Retina (tissue), 1 donor: Measurements from ENCODE around the gene CMTM5.

Source experiments
- DNase-seq: peaks from one replicate; pipeline ENCODE4 v3.0.0-alpha.2; 2016

CMTM5 gene

DNA sequence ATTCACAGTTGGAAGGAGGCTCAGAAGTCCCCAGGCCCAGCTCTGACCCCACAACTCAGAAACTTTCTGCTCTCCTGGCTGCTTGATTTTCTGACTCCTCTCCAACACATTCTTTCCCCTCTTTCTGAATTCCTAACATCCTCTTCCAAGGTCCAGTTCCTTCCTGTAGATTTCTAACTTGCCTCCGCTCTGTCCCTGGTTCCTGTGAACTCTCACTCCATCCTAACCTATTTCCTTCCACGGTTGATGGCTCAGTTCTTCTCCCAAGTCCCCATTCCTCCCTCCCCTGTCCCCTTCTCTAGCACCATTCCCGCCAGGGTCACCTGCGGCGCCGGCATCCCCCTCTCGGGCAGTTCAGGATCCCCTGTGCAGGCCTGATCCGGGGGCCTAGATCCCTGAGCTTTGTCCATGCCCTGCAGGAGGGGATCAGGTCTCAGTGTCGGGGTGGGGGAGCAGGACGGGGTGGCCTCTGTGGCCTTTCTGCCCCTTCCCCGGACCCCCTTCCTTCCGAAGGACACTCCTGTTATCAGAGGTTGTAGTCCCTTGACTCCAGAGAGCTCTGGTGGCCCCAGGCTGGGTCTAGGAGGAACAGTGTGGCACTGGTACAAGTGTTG is 18.2 kb upstream of the CMTM5 start:
- no peak for DNase-seq

DNA sequence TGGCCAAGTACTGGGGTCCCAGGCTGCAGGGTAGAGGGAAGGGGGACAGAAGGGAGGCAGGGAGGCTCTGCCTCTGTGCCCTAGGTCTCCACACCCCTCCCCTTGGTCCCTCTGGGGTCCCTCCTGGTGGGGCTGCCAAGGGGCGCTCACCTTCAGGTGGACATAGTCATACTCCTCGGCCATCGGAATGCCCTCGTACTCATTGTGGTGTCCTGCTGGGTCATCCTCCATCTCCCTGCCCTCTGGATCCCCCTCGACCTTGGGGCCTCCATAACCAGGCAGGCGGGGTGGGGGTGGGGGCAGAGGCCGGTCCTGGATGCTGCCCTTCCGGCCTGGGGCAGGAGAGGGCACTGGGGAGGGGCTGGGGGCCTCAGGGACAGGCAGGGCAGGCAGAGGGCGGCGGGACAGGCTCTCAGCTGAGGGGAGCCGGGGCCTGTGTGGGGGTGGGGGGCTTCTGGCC is 17.6 kb upstream of the CMTM5 start:
- DNase-seq, result no peak

DNA sequence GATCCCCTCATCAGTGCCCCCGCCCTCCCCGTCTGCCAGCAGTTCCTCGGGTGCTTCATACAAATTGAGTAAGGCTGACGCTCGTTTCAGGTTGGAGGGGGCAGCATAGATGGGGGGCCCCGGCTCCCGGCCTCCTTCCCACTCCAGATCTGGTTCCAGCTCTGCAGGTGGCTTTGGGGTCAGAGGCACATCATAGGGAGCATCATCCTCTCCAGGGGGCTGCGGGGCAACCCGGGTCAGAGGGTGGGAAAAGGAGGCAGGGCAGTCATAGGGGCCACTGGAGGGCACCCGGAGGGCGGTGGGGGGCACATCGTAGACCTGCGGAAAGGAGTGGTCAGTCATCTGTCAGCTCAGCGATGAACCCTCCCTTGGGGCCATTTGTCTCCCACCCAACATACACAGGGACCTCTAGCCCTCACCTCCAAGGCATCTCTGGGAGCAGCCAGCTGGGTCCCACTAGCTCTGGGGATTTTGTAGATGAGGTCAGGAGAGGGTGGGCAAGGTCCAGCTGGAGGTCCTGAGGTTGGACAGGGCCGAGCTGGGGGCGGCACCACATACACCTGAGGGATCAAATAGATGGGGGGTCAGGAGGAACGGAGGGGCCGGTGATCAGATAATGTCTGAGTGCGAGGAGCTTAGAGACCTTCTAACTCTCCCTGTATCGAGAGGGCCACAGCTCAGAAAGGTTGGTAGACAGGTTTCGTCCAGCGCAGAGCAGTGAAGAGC is 17.0 kb upstream of the CMTM5 start:
- no peak for DNase-seq

DNA sequence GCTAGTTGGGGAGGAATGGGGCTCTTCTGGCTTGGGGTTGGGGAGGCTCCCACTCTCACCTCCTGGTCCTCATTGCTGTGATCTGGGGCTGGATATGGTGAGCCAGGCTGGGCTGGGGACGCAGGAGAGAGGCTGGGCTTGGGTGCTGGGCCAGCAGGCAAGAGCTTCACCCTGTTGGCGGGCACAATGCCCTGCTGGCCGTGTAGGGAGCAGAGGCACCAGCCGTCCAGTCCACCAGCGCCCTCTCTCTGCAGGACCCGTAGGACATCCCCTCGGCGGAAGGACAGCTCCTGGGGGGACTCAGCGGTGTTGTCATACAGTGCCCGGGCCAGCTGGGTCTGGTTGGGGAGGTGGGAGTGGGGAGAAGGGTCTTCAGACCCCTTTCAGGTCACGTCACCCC is 16.4 kb upstream of the CMTM5 start:
- DNase-seq, result no peak

DNA sequence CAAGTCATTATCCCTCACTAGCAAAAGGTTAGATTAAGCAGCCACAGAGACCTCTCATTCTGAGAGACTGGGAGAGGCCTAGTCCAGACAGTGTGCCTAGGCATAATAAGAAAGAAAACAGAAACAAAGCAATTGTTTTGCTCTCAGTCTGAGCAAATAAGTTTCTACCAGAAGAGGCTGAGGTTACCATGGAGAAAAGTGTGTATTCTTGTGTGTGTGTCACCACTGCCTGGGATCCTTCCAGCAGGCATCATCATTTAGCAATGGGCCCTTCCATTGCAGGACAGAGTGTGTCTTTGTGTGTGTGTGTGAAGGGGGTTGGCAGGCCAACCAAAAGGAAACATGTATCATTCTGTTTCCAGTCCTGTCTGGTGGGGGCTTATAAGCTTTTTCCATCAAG is 15.5 kb upstream of the CMTM5 start:
- DNase-seq, result no peak

DNA sequence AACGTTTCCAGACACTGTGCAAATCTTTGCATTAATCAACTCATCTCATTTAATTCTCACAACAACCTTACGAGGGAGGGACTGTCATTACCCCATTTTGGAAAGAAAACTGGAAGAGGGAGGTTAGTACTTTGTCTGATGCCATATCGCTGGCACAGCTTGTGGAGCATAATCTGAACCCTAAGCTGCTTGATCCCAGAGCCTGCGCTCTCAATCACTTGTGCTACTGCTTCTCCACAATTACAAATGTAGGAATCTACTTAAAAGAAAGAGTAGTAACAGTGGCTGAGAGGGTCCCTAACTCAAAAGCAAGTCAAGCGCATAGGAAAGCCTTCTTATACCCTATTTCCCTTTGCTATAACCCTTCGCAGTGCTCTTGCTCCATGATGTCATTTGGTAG is 15.1 kb upstream of the CMTM5 start:
- DNase-seq, result no peak

DNA sequence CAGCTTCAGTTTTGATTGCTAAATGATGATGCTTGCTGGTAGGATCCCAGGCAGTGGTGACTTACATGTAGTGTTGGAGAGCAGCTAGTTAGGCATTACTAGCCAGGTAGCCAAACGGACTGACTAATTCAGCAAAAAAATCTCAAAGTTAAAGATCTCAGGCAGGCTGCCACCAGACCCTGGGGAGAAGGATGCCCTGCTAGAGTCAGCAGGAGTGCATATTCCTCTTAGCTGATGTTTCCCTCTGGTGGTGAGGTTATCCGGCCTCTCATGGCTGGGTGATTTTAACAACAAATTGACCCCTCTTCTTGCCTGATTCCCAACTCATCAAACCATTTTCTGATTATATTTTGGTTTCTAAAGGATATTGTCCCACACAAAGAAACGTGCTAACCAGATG is 14.6 kb upstream of the CMTM5 start:
- no peak for DNase-seq

DNA sequence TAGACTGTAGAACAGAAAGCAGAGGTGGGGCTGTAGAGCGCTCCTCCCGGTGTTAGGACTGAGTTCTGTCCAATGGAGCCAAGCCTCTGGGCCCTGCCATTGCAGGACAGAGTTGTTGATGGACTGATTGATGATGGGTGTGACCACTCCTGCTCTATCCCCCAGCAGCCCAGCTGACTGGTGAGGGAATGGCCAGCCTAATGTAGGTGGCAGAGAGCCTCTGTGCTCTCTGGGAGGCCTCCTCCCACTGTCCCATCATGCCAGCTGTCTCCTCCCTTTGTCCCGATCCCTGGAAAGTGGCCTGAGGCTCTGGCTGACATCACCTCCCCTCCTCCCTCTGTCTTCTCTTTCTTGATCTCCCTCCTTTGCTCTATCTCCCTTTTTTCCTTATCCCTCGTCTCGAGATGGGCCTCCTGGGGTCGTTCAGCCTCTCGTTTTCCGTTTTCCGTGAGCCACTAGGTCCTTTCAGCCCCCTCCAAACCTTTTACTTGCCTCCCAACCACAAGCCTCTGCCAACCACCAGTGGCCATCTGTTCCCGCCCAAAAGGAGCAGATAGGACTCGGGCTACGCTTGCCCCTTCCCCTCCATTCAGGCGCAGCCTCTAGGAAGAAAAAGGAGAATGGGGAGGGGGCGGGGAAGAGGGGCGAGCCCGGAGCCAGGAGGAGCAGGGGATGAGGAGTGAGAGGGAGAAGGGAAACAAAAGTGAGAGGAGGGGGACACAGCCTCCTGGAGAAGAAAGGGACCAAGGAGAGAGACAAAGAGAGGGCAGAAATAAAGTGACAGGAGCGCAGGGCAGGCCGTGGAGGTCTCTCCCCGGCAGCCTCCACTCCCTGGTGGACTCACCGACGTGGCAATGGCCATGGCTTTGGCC is 12.4 kb upstream of the CMTM5 start:
- DNase-seq, result peak; percentile 80

DNA sequence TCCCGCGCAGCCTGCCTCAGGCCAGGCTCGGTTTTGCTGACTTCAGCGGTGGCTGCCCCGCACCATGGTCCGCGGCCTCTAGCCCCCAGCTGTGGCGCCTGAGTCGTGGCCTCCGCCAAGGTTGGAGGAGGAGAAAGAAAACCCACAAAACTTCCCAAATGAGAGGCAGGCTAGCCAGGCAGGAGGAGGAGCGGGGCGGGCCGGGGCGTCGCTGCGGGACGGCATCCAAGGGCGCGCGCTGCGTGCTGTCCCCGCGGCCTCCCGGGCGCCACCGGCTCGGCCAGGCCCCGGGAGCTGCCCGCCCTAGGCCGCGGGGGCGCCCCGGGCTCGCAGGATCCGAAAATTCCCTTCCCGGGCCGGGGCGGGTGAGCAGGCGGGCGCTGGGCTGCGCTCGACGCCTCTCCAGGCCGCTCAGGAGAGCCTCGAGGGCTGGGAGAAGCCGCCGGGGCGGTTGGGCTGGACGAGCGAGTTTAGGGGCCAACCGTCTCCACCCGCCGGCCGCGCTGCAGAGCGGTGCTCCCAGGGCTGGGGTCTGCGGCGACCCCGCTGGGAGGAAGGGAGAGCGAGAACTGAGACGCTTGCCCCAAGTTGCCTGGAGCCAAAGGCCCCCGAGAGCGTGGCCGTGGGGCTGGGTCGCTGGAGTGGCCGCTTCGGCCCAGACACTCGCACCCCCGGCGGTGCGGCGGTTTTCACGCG is 11.7 kb upstream of the CMTM5 start, which contains the start of gene EFS:
TSS of gene EFS (minus strand) at position 137 of the 696 bp plus-strand sequence. CDS start 147 bp downstream, outside the sequence.
- DNase-seq, result no peak

DNA sequence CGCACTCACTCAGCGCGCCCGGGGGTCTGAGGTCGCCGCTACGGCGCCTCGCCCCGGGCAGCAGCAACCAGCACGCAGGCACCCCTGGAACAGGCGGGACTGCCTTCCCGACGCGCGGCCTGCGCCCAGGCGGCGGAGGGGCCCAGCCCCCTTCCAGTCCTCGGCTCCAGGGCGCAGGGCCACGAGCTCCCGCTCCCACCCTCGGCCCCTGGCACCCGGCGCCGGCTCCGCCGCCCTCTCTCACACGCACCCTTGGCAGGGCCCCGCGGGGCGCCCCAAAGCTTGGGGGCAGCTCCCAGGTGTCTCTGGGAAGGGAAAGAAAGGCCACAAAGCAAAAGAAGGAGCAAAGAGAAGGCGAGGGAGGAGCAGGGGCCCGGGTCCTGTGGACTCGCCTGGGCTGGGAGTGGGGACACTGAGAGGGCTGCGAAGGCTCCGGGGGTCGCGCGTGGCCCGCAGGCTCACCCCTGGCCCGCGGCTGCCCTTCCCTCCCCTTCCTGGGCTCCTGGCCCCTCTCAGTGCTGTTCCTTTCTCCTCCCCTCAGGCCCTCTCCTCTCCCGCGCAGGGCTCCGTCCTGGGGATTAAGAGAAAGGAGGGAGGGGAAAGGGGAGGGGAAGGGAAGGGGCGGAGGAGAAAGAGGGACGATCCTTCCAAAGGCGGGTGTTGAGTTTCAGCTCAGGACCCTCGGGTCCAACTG is 11.0 kb upstream of the CMTM5 start:
- DNase-seq, result peak; percentile 88

DNA sequence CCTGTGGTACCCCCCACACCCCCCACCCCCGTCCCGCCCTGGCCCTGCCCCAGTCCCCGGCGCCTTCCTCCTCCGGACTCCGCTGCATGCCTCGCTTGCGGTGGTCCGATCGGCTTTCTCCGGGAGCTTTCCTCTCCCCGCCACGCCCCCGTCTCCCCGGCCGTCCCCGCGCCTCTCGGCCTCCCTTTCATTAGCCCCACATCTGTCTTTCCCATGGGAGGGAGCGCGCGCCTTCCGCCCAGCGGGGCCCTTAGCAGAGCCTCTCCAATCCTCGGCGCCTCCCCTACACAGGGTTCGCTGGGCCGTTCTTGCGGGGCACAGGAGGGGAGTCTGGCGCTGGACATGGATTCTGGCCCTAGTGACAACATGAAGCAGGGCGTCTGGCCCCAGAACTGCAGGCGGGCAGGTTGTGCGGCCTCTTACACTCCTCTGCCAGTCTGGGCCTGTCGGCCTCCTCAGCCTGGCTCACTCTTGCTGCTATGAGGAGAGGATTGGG is 10.4 kb upstream of the CMTM5 start:
- peak; percentile 88 for DNase-seq

DNA sequence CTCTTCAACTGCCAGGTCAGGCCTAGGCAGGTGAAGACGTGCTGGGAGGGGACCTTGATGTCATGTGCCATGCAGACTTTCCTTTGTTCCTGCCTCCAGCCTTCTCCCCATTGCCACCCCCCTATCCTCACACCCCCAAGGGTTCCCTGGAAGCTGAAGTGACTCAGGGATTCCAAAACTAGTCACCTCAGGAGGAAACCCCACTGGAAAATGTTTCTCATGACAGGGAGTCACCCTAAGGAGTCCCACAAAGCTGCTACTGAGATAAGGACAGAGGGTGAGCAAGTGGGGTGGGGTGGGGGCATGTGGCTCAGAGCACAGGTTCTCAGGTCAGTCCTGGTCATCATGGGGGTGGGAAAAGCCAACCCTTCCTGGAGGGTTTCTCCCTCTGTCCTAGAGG is 6.6 kb upstream of the CMTM5 start:
- DNase-seq, result no peak

DNA sequence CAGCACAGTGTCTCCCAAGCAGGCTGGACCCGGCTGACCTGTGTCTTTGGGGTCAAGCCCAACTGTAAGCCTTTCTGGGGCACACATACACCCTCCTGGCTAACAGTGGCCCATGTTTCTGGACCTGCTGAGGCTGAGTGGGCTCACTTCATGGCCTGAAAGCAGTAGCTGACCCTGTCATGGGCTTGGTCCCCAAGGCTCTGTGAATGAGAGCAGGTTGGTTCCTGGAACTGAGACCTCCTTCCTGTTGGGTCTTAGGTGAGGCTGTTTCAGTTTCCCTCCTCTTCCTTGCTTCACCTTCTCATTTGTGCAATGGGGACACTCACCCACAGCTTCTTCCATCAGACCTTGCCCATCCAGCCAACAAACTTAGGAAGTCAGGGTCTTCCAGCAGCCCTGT is 5.0 kb upstream of the CMTM5 start:
- no peak for DNase-seq

DNA sequence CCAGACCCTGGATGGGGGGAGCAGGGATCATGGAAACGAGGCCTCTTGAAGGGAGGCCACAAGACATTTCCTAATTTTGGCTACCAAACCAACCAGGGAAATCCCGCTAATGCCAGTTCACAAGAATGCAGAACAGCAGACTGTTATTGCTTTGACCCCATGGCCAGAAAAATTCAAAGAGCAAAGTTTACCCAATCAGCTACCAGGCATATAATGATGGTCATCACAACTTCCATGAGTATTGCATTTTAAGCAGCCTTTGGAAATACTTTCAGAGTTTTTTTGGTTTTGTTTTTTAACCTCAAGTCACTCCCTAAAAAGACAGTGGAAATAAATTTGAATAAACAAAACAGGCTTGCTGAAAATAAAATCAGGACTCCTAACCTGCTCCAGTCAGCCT is 4.3 kb upstream of the CMTM5 start, which contains the start of gene IL25:
TSS of gene IL25 (plus strand) at position 301 of the 400 bp plus-strand sequence.
- DNase-seq, result no peak

DNA sequence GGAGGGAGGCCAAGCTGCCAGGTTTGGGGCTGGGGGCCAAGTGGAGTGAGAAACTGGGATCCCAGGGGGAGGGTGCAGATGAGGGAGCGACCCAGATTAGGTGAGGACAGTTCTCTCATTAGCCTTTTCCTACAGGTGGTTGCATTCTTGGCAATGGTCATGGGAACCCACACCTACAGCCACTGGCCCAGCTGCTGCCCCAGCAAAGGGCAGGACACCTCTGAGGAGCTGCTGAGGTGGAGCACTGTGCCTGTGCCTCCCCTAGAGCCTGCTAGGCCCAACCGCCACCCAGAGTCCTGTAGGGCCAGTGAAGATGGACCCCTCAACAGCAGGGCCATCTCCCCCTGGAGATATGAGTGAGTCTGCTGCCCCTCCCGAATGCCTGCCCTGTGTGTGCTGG is 3.8 kb upstream of the CMTM5 start:
- no peak for DNase-seq

DNA sequence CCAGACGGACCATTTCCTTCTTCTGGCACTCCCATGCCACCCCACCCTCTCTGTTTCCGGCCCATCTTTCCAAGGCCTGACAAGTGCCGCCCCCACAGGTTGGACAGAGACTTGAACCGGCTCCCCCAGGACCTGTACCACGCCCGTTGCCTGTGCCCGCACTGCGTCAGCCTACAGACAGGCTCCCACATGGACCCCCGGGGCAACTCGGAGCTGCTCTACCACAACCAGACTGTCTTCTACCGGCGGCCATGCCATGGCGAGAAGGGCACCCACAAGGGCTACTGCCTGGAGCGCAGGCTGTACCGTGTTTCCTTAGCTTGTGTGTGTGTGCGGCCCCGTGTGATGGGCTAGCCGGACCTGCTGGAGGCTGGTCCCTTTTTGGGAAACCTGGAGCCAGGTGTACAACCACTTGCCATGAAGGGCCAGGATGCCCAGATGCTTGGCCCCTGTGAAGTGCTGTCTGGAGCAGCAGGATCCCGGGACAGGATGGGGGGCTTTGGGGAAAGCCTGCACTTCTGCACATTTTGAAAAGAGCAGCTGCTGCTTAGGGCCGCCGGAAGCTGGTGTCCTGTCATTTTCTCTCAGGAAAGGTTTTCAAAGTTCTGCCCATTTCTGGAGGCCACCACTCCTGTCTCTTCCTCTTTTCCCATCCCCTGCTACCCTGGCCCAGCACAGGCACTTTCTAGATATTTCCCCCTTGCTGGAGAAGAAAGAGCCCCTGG is 1.2 kb upstream of the CMTM5 start:
- no peak for DNase-seq

DNA sequence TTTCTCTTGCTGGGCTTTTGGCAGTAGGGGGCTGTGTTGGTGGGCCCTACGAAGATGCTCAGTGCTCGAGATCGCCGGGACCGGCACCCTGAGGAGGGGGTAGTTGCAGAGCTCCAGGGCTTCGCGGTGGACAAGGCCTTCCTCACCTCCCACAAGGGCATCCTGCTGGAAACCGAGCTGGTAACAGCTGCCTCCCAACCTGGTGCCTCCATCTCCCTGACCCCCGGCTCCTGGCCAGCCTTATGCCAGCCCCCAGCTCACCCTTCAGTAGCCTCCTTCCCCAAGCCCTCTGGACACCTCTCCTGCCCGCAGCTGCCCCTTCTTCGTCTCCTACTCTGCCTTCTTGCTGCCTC is 328 bp downstream of the CMTM5 start:
- DNase-seq, result no peak

DNA sequence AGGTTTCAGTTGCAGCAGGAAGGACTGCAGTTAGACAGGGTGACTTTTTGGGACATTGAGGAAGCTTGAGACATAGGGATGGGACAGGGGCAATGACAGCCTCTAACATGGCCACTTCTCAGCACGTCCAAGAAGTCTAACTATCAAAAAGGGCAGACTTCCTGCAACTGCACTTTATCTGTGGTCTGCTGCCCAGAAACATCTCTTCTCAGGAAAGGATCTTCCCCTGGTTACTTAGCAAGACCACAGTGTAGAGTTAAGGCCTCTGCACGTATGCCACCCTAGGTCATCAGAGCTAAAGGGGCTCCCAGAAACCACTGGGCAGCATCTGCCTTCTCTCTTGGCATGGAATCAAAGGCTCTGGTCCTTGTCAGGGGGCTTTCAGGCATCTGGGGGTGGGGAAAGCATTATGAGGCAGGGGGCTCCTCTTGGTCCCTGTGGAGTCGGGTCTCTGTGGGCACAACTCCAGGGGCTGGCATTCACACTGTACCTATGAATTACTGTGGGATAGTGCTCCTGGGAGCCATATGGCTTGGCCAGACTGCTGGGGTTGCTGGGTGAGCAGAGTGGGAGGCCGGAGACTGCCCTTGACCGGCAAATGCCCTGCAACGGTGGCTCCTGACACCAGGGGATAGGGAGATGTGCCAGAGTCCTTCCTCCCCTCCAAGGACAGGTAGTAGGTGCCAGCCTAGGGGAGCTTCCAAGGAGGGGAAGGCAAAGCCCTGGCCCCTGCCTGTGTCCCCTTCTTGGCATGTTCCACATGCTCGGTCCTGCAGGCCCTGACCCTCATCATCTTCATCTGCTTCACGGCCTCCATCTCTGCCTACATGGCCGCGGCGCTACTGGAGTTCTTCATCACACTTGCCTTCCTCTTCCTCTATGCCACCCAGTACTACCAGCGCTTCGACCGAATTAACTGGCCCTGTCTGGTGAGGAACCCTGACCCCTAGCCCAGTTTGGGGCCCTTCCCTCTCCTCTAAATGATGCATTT is 1.0 kb downstream of the CMTM5 start:
- no peak for DNase-seq

DNA sequence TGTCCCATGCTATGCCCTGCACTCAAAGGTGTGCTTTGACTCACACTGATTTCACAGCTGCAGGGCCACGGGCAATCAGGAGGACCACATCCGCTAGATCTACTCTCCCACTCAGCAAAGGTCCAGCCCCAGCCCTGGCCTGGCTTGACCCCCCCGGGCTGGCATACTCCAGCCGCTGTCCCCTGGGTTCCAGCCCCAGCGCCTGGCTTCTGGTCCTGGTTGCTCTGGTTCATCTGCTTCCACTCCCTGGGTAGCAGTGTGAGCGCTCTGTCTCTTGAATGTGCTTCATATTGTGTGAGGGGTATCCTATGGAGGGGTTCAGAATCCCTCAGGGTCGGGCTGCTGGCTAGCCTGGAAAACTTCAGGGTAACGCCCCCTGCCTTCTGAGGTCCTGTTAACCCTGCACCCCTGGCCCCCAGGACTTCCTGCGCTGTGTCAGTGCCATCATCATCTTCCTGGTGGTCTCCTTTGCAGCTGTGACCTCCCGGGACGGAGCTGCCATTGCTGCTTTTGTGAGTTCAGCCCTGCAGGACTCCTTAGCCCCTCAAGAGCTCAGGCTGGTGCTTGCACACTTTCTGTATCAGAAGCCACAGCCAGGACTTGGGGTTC is 1.9 kb downstream of the CMTM5 start:
- DNase-seq, result no peak
